RWPE2 (cell line): ENCODE data around the gene ADAM30.

Experiments used
- ATAC-seq: fragments of 200-7000 bp; cut with Tn5 transposase; 3 replicates; pipeline ENCODE4 v1.9.1; 2021; ENCODE audit warnings: low read depth
- DNase-seq: peaks from one replicate; pipeline ENCODE4 v3.0.0-alpha.2; 2020; ENCODE audit warnings: low spot score
- H3K27ac ChIP-seq: fragments of 450-650 bp; 2 replicates; pipeline ENCODE4 v1.5.1; 2017; ENCODE audit warnings: mild to moderate bottlenecking; ENCODE audit not compliant: poor library complexity, severe bottlenecking
- H3K27me3 ChIP-seq: fragments of 250-450 bp; sonication (Bioruptor Pico); 2 replicates; pipeline ENCODE4 v1.5.1; 2021; ENCODE audit warnings: mild to moderate bottlenecking, moderate library complexity; ENCODE audit not compliant: insufficient read depth, poor library complexity, severe bottlenecking
- H3K36me3 ChIP-seq: fragments of 250-450 bp; sonication (Bioruptor Pico); 2 replicates; pipeline ENCODE4 v1.5.1; 2020; ENCODE audit warnings: low read depth, mild to moderate bottlenecking, moderate library complexity
- H3K4me1 ChIP-seq: fragments of 250-450 bp; sonication (Bioruptor Pico); 2 replicates; pipeline ENCODE4 v1.5.1; 2021; ENCODE audit warnings: mild to moderate bottlenecking, moderate library complexity; ENCODE audit not compliant: insufficient read depth, poor library complexity, severe bottlenecking
- H3K4me3 ChIP-seq: fragments of 250-450 bp; sonication (Bioruptor Pico); 2 replicates; pipeline ENCODE4 v1.5.1; 2021; ENCODE audit warnings: mild to moderate bottlenecking, moderate library complexity; ENCODE audit not compliant: severe bottlenecking
- H3K9me3 ChIP-seq: fragments of 250-450 bp; sonication (Bioruptor Pico); 2 replicates; pipeline ENCODE4 v1.5.1; 2021; ENCODE audit warnings: mild to moderate bottlenecking, moderate library complexity; ENCODE audit not compliant: severe bottlenecking
- CTCF ChIP-seq: fragments of 450-650 bp; IDR thresholded peaks from one replicate; pipeline ENCODE4 v1.5.1; 2017; ENCODE audit warnings: mild to moderate bottlenecking, moderate library complexity; ENCODE audit not compliant: poor library complexity, severe bottlenecking

Gene ADAM30

GRCh38 chr1:119935915-119936314 is 39.6 kb upstream of the ADAM30 start:
- no peak overlapping the region for H3K4me3 ChIP-seq
- no peak overlapping the region for H3K27ac ChIP-seq
- H3K9me3 ChIP-seq = no peaks in the 10 kb centered on the region
- TF ChIP-seq CTCF = no peak
- peaks cover 85% of the 10 kb centered on the region for H3K36me3 ChIP-seq
- H3K4me1 ChIP-seq = no peaks in the 10 kb centered on the region
- DNase-seq = no peak
- no peak for ATAC-seq
- H3K27me3 ChIP-seq = no peaks in the 10 kb centered on the region

GRCh38 chr1:119935373-119935772 is 39.1 kb upstream of the ADAM30 start:
- Histone ChIP-seq H3K9me3 (no peaks in the 10 kb centered on the region), H3K4me1 (no peaks in the 10 kb centered on the region), H3K36me3 (peaks cover 79% of the 10 kb centered on the region), H3K4me3 (no peak overlapping the region), H3K27ac (no peak overlapping the region), H3K27me3 (no peaks in the 10 kb centered on the region)
- ATAC-seq (no peak), DNase-seq (no peak)
- no peak for TF ChIP-seq CTCF

GRCh38 chr1:119933397-119933796 is 37.1 kb upstream of the ADAM30 start:
- no peaks in the 10 kb centered on the region for H3K9me3 ChIP-seq
- no peak for TF ChIP-seq CTCF
- ATAC-seq (no peak), DNase-seq (no peak)
- H3K4me3 ChIP-seq = no peak overlapping the region
- no peak overlapping the region for H3K27ac ChIP-seq
- no peaks in the 10 kb centered on the region for H3K27me3 ChIP-seq
- peaks cover 3% of the 10 kb centered on the region for H3K4me1 ChIP-seq
- peaks cover 80% of the 10 kb centered on the region for H3K36me3 ChIP-seq

- H3K36me3 ChIP-seq = peaks cover 66% of the 10 kb centered on the region
- ATAC-seq = peak; percentile 60
- no peak for TF ChIP-seq CTCF
Measured at GRCh38 chr1:119929643-119930315, 33.5 kb upstream of the ADAM30 start.

GRCh38 chr1:119926553-119926952 is 30.2 kb upstream of the ADAM30 start:
- Histone ChIP-seq H3K36me3 (peaks cover 63% of the 10 kb centered on the region), H3K27me3 (no peaks in the 10 kb centered on the region), H3K9me3 (no peaks in the 10 kb centered on the region), H3K27ac (no peak overlapping the region), H3K4me3 (no peak overlapping the region), H3K4me1 (peaks cover 3% of the 10 kb centered on the region)
- ATAC-seq (no peak), DNase-seq (no peak)
- no peak for TF ChIP-seq CTCF

More at GRCh38 chr1:119929643-119930315, 33.5 kb upstream of the ADAM30 start:
- Histone ChIP-seq H3K27ac (no peak overlapping the region), H3K9me3 (no peaks in the 10 kb centered on the region), H3K4me3 (no peak overlapping the region), H3K27me3 (no peaks in the 10 kb centered on the region), H3K4me1 (peaks cover 3% of the 10 kb centered on the region)
- no peak for DNase-seq
